GM21576 (cell line): Measurements from ENCODE around the gene MYO10.
"Not testable (repeated sequence)": the region's sequence is repeated elsewhere in the genome, so short reads cannot be mapped to it uniquely, and the experiment has no call there.

Experiments
- ATAC-seq: cut with Tn5 transposase; IDR thresholded peaks from one replicate; pipeline ENCODE4 v1.9.1; 2021; ENCODE audit warnings: mild to moderate bottlenecking, moderate library complexity; ENCODE audit not compliant: unreplicated experiment

MYO10 gene

DNA sequence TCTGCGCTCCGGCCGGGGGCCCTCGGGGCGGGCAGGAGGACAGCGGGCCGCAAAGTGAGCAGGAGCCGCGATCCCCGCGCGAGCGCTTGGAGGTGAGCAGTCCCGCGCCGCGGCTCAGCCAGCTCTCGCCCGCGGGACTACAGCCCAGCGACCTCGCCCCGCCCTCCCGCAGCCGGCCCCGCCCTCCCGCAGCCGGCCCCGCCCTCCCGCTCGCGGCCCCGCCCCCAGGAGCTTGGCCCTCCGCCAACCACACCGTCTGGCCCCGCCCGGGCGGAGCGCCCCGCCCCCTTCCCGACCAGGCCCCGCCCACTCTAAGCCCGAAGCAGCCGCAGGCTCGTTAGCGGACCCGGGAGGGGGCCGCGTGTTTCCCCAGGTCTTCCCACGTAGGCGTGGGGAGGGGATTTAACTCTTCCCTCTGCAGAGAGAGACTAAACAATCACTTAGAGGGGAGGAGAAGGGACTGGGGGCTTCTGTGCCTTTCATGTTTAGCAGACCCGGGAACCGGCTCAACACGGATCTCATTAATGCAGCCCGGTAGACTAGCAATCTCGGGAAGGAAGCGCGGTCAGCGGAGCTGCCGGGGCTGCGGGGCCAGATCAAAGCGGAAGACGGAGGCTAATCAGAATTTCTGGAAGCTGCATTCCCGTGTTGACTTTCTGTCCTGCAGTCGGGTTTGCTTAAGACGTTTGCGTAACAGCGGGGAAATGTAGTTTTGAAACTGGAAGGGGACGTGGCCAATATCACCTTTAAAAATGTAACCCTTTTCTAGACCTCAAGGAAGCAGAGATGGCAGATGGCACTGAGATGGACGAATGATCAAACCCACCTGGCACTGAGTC, at the start of gene MYO10:
MYO10 (minus strand) TSS at position 139 of the 839 bp plus-strand sequence. CDS start 480 bp downstream, outside the sequence.
- peak; percentile 37 for ATAC-seq

DNA sequence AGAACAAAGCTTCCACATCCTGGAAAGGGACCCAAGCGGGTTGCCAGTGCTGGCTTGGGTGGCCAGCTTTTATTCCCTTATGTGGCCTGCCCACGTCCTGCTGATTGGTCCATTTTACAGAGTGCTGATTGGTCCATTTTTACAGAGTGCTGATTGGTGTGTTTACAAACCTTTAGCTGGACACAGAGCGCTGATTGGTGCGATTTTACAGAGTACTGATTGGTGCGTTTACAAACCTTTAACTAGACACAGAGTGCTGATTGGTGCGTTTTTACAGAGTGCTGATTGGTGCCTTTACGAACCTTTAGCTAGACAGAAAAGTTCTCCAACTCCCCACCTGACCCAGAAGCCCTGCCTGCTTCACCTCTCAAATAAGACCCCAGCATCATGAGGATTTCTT, 49.2 kb upstream of the MYO10 start:
- not testable (repeated sequence) for ATAC-seq

DNA sequence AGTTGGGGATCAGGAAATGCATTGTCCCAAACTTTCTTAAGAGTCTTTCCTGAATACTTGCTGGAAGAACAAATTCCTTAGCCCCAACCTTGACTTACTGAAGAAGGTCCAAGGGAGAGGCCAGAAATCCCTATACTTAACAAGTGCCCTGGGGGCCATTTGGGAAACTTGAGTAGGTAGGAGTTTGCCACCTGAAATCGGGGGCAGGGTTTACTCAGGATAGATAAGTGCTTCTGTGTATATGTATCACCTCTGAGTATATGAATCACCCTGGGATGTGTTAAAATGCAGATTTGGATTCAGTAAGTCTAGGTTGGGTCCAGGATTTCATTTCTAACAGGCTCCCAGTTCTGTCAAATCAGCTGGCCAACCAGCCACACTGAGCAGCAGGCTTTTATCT, 47.9 kb upstream of the MYO10 start:
- ATAC-seq: no peak

DNA sequence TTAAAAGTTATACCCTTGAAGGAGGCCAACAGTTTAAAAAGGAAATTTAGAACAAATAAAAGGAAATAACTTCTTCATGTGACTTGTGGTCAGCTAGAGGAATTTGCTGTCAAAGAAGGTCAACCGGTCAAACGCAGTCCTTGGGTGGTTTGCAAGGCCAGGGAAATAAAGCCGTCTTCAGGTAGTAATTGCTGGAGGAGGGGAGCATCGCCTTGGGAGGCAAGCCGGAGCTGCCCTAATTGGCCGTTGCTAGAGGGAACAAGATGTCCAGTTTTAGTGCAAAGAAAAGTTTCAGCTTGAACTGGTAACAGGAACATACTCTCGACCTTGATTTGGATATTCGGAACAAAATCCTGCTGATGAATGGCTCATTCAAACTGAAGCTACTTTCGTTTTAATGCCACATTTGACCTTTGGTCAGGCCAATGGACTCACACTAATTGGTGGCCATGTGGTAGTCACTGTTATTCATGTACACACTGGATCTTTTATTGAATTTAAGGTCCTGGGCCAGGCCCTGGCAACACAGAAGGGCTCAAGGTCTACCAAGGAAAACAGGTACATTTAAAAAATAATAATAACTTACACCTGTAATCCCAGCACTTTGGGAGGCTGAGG, 47.0 kb upstream of the MYO10 start:
- ATAC-seq: no peak

DNA sequence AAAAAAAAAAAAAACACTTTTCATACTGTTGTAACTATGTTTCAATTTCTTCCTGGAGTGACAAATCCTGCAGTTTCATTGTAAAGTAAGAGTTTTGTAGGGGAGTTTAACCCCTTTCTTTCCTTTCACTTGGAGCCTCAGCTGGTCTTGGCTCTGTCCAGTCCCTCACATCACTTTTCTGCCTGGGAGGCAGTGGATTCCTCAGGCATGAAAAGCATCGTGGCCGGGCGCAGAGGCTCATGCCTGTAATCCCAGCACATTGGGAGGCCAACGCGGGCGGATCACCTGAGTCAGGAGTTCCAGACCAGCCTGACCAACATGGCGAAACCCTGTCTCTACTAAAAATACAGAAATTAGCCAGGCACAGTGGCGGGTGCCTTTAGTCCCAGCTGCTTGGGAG, 45.6 kb upstream of the MYO10 start:
- ATAC-seq: no peak

DNA sequence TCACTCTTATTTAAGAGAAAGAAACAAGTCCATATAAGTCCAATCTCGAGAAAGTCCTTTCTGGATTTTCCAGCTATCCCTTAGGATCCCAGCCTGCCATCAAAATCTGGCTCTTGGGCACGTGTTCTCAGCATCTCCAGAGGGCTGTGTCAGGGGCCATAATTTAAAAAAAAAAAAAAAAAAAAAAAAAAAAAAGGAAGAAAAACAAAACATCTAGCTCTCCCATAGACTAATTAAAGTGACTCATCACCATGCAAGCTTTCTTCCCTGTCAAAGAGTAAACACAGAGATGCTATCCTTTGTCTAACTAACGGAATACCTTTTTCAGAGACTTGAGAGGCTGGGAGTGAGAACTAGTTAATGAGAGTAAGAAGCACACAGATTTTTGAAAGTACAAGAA, 44.9 kb upstream of the MYO10 start:
- ATAC-seq: no peak

DNA sequence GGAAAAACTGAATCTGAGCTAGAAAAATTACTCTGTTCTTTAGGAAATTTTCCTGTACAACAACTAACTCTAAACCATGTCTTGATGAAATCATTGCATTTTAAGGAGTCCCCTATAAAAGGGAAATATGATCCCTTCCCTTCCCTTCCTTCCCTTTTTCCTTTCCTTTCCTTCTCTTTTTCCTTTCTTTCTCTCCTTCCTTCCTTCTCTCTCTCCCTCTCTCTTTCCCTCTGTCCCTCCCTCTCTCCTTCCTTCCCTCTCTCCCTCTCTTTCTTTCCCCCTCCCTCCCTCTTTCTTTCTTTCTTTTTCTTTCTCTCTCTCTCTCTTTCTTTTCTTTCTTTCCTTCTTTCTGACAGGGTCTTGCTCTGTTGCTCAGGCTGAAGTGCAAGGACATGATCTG, 42.2 kb upstream of the MYO10 start:
- no peak for ATAC-seq

DNA sequence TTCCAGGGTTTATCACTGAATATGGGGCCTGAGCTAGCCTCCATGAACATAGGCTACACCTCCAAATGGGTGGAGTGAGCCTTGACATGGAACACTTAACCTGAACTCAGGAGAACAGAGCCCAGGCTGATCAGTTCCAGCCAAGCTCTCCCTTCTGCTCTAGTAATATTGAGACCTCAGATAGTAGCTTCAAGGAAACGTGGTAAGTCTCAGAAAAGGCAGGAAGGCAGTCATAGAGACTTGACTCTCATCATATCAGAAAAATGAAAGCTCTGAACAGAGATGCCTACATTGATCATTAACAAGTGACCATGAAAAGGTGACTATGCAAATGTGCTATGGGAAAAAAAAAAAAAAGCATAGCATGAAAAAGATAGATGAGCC, 40.5 kb upstream of the MYO10 start:
- peak; percentile 78 for ATAC-seq

DNA sequence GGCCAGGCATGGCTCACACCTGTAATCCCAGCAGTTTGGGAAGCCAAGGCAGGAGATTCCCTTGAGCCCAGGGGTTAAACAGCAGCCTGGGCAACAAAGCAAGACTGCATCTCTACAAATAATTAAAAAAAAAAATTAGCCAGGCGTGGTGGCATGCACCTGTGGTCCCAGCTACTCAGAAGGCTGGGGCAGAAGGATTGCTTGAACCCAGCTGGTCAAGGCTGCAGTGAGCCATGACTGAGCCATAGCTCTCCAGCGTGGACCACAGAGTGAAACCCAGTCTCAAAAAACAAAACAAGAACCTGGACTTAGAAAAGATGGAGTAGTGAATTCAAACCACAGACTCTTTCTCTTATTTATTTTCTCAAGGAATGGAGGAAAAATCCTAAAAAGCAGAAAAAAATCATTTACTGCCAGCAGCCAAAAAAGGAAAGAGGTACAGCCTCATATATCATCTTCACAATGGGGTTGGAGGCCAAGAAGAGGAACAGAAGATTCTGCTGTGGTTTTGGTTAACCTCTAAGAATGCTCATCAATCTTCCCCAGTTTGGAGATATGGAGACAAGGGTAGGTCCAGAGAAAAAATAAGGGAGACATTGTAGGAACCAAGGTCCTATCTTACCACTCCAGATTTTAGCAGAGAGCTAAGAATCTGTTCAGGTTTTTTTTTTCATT, 40.0 kb upstream of the MYO10 start:
- peak; percentile 72 for ATAC-seq

DNA sequence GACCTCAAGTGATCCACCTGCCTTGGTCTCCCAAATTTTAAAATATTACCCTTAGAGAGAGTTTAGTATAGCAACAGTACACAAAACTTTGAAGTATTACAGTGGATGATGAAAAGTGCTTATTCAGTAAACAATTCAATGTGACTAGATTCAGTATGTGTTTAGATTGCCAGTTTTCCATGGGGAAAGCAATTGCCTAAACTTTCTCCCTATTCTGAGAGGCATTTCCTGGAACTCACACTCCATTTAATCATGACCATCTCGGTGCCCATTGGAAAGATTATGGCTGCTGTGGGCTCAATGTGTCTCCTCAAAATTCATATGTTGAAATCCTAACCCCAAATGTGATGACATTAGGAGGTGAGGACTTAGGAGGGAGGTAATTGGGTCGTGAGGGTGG, 38.9 kb upstream of the MYO10 start:
- ATAC-seq: no peak

DNA sequence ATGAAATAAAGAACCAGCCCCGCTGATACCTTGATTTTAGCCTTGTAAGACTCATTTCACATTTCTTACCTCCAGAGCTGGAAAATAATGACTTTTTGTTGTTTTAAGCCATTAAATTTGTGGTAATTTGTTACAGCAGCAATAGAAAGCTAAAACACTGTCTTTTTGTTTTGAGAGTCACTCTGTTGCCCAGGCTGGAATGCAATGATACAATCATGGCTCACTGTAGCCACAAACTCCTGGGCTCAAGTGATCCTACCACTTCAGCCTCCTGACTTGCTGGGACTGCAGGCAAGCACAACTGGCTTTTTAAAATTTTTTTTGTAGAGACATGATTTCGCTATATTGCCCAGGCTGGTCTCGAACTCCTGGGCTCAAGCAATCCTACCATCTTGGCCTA, 34.7 kb upstream of the MYO10 start:
- ATAC-seq: no peak

DNA sequence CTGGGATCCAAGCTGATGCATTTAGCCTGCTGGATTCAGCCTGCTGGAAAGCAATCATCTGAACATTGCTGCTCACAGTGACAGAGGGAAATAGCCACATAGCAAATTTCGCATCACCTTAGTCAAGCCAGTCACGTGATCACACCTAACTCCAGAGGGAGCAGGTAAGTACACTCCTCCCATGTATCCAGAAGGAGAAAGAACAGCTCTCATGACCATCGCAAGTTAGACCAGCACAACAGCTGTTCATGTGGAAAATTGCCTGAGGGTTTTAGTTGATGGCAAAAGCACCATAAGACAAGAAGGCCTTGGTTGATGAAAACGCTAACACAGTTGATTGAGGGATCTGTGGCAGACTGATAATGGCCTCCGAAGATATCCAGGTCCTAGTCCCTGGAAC, 34.2 kb upstream of the MYO10 start:
- no peak for ATAC-seq

DNA sequence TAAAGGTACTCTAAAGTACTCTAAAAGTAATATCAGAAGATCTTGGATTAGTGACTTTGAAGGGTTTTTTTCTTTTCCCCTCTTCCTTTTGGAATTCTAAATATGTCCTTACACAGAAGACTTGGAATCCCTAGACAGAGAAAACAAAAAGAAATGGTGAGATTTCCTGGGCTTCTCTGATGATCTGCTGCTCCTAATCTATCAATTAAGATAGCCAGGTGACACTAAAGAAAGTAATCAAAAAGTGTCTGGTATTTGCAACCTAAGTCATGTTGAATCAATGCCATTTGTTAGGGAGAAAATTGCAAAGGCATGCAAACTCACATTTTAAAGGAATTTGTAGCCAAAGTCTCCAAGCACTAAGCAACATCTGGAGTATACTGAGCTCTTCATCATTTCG, 29.5 kb upstream of the MYO10 start:
- no peak for ATAC-seq

DNA sequence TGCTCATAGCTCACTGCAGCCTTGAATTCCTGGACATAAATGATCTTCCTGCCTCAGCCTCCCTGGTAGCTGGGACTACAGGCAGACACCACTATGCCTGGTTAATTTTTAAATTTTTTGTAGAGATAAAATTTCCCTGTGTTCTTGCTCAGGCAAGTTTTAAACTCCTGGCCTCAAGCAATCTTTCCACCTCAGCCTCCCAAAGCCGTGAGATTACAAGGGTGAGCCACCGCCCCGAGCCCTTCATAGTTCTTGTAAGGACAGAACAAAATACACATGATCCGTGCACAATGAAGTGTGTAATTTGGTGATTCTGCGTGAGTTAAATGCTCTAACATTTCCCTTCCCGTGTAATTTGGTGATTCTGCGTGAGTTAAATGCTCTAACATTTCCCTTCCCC, 27.7 kb upstream of the MYO10 start:
- no peak for ATAC-seq

DNA sequence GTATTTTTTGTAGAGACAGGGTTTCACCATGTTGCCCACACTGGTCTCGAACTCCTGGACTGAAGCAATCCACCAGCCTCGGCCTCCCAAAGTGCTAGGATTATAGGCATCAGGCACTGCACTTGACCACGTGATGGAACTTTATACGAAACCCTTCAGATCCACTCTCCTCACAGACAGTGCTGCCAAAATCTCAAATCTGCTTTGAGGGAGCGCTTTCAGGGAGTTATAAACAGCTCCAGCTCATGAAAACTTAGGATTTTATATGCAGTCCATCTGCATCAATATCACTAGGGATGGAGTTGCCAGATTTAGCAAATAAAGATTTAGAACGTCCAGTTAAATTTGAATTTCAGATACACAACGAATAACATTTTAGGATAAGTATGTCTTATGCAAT, 25.0 kb upstream of the MYO10 start:
- ATAC-seq: no peak

DNA sequence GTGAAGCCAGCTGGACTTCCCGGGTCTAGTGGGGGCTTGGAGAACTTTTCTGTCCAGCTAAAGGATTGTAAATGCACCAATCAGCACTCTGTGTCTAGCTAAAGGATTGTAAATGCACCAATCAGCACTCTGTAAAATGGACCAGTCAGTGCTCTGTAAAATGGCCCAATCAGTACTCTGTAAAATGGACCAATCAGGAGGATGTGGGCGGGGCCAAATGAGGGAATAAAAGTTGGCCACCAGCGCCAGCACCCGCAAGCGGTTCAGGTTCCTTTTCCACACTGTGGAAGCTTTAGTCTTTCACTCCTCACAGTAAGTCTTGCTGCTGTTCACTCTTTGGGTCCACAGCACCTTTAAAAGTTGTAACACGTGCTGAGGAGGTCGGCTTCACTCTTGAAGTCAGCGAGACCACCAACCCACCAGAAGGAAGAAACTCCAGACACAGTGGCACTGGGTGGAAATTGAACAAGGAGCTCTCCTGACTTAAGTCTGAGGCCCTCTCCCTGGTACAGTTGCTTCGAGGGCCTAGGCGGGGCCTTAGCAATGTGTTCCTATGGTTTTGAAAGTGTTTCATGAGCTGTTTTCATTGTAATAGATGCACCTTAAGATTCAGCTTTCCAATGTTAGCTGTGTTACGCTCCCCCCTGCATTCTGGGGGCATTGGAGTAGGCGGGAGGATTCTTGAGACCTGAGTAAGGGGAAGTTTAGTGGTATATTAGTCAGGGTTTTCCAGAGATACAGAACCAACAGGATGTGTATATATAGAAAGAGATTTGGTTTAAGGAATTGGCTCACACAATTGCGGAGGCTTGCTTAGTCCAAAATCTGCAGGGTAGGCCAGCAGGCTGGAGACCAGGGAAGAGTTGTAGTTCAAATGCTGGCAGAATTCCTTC, 21.5 kb upstream of the MYO10 start:
- ATAC-seq: no peak

DNA sequence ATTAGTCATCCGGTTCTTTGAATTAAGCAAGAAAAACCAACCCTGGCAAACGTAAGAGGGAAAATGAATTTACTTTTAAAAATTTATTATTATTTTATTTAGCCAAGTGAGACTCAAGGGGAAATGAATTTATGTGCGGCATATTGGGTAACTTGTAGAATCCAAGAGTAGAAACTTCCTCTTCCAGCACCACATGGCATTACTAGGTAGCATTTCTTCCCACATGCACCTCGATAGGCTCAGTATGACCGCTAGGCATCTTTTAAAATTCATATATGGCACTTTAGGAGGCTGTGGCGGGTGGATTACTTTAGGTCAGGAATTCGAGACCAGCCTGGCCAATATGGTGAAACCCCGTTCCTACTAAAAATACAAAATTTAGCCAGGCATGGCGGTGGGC, 17.6 kb upstream of the MYO10 start:
- no peak for ATAC-seq

DNA sequence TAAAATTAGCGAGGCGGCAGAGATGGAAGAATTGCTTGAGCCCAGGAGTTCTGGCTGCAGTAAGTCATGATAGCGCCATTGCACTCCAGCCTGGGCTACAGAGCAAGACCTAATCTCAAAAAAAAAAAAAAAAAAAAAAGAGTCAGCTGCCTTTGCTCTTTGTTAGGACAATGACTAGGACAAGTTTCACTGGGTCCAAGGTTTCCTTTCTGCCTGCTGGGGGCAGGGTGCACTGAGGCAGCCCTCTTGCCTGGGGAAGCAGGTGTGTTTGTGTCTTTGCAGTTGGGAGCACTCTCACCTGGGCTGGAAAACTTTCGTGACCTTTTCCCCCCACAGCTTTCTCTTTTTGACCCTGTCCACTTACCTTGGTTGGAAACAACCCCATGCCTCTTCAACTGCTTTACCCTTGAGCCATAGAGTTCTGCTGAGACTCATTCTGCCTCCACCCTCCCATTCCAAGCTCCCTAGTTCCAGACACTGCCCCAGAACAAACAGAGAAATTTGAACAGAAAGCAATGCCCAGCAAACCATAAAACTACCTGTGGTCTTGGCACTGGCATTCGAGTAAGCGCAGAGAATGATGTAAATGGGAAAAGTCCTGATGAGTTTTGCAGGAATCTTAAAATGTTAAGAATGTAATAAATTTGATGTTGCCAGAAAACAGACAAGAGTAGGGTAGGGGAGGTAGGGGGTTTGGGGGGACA, 17.0 kb upstream of the MYO10 start:
- ATAC-seq: no peak

DNA sequence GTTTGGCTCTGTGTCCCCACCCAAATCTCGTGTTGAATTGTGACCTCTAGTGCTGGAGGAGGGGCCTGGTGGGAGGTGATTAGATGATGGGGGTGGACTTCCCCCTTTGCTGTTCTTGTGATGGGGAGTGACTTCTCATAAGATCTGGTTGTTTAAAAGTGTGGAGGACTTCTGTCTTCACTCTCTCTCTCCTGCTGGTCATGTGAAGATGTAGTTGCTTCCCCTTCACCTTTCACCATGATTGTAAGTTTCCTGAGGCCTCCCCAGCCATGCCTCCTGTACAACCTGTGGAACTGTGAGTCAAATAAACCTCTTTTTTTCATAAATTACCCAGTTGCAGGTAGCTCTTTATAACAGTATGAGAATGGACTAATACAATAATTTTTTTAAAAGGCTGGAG, 10.6 kb upstream of the MYO10 start:
- ATAC-seq: no peak

DNA sequence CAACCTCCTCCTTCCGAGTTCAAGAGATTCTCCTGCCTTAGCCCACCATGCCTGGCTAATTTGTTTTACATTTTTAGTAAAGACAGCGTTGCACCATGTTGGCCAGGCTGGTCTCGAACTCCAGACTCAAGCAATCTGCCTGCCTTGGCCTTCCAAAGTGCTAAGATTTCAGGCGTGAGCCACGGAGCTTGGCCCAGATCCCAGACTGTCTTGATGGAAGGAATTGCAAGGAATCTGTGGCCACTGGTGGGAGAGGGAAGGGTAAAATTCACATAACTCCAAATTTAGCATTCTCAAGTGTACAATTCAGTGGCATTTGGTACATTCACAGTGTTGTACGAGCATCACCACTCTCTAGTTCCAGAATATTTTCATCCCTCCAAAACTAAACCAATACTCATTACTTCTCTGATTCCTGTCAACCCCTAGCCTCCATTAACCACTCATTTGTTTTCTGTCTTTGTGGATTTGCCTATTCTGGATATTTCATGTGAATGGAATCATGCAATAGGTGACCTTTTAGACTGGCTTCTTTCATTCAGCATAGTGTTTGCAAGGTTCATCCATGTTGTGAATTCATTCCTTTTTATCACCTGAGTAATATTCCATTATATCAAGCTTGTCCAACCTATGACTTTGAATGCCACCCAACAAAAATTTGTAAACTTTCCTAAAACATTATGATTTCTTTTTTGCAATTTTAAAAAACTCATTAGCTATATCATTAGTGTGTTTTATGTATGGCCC, 8.9 kb upstream of the MYO10 start:
- no peak for ATAC-seq
